HepG2 (cell line): ENCODE results near the gene FAM111A. TPM values are rescaled to one million over a fixed set of nuclear protein-coding genes. Genes with fewer than 3 reads are reported as not detected.
A peak's percentile ranks its signal among the peaks of the same experiment; 100 is the strongest.

Experiments used
- ASH2L ChIP-seq: fragments of 300-600, 200-600 bp; sonication (generic); IDR thresholded peaks from 2 replicates; pipeline ENCODE4 v1.7.0; 2017; ENCODE audit warnings: low read depth, mild to moderate bottlenecking, moderate library complexity, mixed read lengths, low read length; ENCODE audit not compliant: insufficient read length
- ATF7 ChIP-seq, 2 experiments: fragments of 450-650 bp in 1 of 2; sonication (generic) in 1 of 2; formaldehyde crosslinking in 1 of 2; IDR thresholded peaks; 2 replicates each; pipeline versions ENCODE4 v1.4.0 to v1.6.1; 2016 to 2020; ENCODE audit warnings: antibody characterized with exemption in 1 of 2, mild to moderate bottlenecking in 1 of 2, missing genetic modification reagents in 1 of 2
- DNMT3B ChIP-seq: conservative IDR thresholded peaks from 2 replicates; pipeline ENCODE4 v1.6.1; 2016; ENCODE audit warnings: missing biosample characterization, control low read depth
- GRHL1 ChIP-seq: sonication (generic); formaldehyde crosslinking; conservative IDR thresholded peaks from 2 replicates; pipeline ENCODE4 v1.8.0; 2022; ENCODE audit warnings: missing genetic modification reagents
- HDAC1 ChIP-seq: sonication (generic); formaldehyde crosslinking; IDR thresholded peaks from 2 replicates; pipeline ENCODE4 v1.5.1; 2020; ENCODE audit warnings: mild to moderate bottlenecking, missing genetic modification reagents
- MAFK ChIP-seq, 2 experiments: IDR thresholded peaks in 1 of 2; conservative IDR thresholded peaks in 1 of 2; 2 replicates each; pipeline ENCODE4 v1.6.1; 2011; ENCODE audit warnings: improper control_type of control experiment in 2 of 2, low read length in 2 of 2
- MXI1 ChIP-seq: IDR thresholded peaks from 3 replicates; pipeline ENCODE4 v1.6.1; 2012; ENCODE audit warnings: low read depth, low read length, inconsistent platforms, borderline replicate concordance
- PLSCR1 ChIP-seq: sonication (generic); formaldehyde crosslinking; IDR thresholded peaks from 2 replicates; pipeline ENCODE4 v1.5.0; 2020; ENCODE audit warnings: missing genetic modification reagents, mild to moderate bottlenecking, borderline replicate concordance
- RBAK ChIP-seq: sonication (generic); formaldehyde crosslinking; IDR thresholded peaks from 2 replicates; pipeline ENCODE4 v1.5.1; 2020; ENCODE audit warnings: mild to moderate bottlenecking, missing genetic modification reagents
- TERF1 ChIP-seq: sonication (generic); formaldehyde crosslinking; IDR thresholded peaks from 2 replicates; pipeline ENCODE4 v1.8.0; 2022; ENCODE audit warnings: mild to moderate bottlenecking, missing genetic modification reagents, moderate library complexity
- TFDP2 ChIP-seq: sonication (generic); formaldehyde crosslinking; IDR thresholded peaks from 2 replicates; pipeline ENCODE4 v1.4.0; 2020; ENCODE audit warnings: missing genetic modification reagents
- TIGD3 ChIP-seq: sonication (generic); formaldehyde crosslinking; IDR thresholded peaks from 2 replicates; pipeline ENCODE4 v1.5.1; 2020; ENCODE audit warnings: mild to moderate bottlenecking, missing genetic modification reagents, borderline replicate concordance
- WIZ ChIP-seq: sonication (generic); formaldehyde crosslinking; IDR thresholded peaks from 2 replicates; pipeline ENCODE4 v1.5.1; 2020; ENCODE audit warnings: mild to moderate bottlenecking, missing genetic modification reagents
- ZBTB14 ChIP-seq: sonication (generic); formaldehyde crosslinking; IDR thresholded peaks from 2 replicates; pipeline ENCODE4 v1.4.0; 2020; ENCODE audit warnings: missing genetic modification reagents
- ZNF136 ChIP-seq: sonication (generic); formaldehyde crosslinking; IDR thresholded peaks from 2 replicates; pipeline ENCODE4 v1.8.1; 2022; ENCODE audit warnings: low read depth, mild to moderate bottlenecking, moderate library complexity, missing genetic modification reagents
- ZNF280B ChIP-seq: sonication (generic); formaldehyde crosslinking; IDR thresholded peaks from 2 replicates; pipeline ENCODE4 v1.5.0; 2020; ENCODE audit warnings: missing genetic modification reagents, mild to moderate bottlenecking, borderline replicate concordance
- ZNF547 ChIP-seq: sonication (generic); formaldehyde crosslinking; IDR thresholded peaks from 2 replicates; pipeline ENCODE4 v1.5.1; 2020; ENCODE audit warnings: mild to moderate bottlenecking, missing genetic modification reagents
- ZNF777 ChIP-seq: sonication (generic); formaldehyde crosslinking; IDR thresholded peaks from 2 replicates; pipeline ENCODE4 v1.4.0; 2020; ENCODE audit warnings: missing genetic modification reagents
- polyA plus RNA-seq, 8 experiments: library from polyadenylated mRNA; depleted of rRNA in 3 of 8; stranded (reverse) in 7 of 8; unstranded in 1 of 8; fragments of >200 nt; fragmentation: Illumina TruSeq in 4 of 8; extraction: Trizol in 4 of 8; gene quantifications; 2 replicates each; pipeline versions ENCODE4 v1.2.1 to v1.2.3, GENCODE V29; 2011 to 2016; ENCODE audit warnings: low read depth in 4 of 8, missing spikeins in 1 of 8, mixed read lengths in 1 of 8; ENCODE audit not compliant: insufficient read depth in 1 of 8
- total RNA-seq, 5 experiments: library from RNA; depleted of rRNA; stranded (reverse); fragments of >200 nt; fragmentation: Illumina TruSeq; extraction: Trizol; gene quantifications; 2 replicates each; pipeline ENCODE4 v1.2.3, GENCODE V29; 2016; ENCODE audit warnings: low read depth in 1 of 5

Gene FAM111A
- total and polyA plus RNA-seq, 2 of the 13 experiments (the other 11 are each of a cell fraction or from before 2014, with no cell fraction given): 3.2 to 13.5 TPM

- no peak for TF ChIP-seq ZNF547 (CRISPR knock-in tag)
- TF ChIP-seq DNMT3B: no peak
- TF ChIP-seq PLSCR1 (CRISPR knock-in tag): no peak
- TF ChIP-seq ZNF777: peak; percentile 82
- TF ChIP-seq ZNF136 (CRISPR knock-in tag): no peak
- TF ChIP-seq HDAC1 (CRISPR knock-in tag): peak; percentile 44
- TF ChIP-seq ZBTB14 (CRISPR knock-in tag): peak; percentile 43; the same call in 1 of the 2 replicates
- TF ChIP-seq ATF7 (IDR thresholded peaks at IDR 0.05): peak; percentile 37; the same call in 1 of the 2 replicates
- no peak for TF ChIP-seq ATF7 (CRISPR knock-in tag; IDR thresholded peaks at IDR 0.05)
- peak; percentile 41; the same call in 1 of the 3 replicates for TF ChIP-seq MXI1
- TF ChIP-seq ASH2L: peak; percentile 72
- TF ChIP-seq GRHL1: no peak
- TF ChIP-seq ZNF280B: no peak
- TF ChIP-seq TERF1 (CRISPR knock-in tag): no peak
- peak; percentile 74; the same call in 1 of the 2 replicates for TF ChIP-seq TFDP2 (CRISPR knock-in tag)
- no peak for TF ChIP-seq TIGD3
- TF ChIP-seq WIZ (CRISPR knock-in tag): no peak
- no peak for TF ChIP-seq RBAK (CRISPR knock-in tag)
- no peak for TF ChIP-seq MAFK (conservative IDR thresholded peaks at IDR 0.05 in 1 of 2, IDR thresholded peaks at IDR 0.05 in 1 of 2; ENCODE audit: low read length in 2 of 2)
Measured at GRCh38 chr11:59171508-59172322, 29.1 kb downstream of the FAM111A start, which contains the start of gene DTX4 (continued).
